Measurements from ENCODE around the gene ZFAND3.

The ZFAND3 gene

GRCh38 chr6:38174806-38175495 is 355.4 kb downstream of the ZFAND3 start:
- no peak for DNase-seq

DNA sequence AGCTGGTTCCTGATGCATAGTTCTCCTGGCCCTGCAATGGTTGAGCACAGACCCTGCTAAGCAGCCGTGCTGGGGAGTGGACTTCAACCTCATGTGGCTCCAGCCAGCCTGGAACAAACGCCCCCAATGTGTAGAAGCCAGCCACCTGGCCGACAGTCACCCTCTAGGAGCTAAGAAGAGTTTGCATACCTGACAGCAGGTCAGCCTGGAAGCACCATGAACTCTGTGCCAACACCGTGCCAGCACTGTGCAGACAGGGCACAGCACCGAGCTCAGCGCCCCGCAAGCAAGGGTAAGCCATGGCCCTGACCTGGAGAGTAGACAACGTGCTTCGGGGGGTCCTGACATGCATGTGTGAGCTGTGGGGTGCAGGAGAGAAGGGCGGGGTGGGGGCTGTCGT is 356.3 kb downstream of the ZFAND3 start:
- no peak for DNase-seq

DNA sequence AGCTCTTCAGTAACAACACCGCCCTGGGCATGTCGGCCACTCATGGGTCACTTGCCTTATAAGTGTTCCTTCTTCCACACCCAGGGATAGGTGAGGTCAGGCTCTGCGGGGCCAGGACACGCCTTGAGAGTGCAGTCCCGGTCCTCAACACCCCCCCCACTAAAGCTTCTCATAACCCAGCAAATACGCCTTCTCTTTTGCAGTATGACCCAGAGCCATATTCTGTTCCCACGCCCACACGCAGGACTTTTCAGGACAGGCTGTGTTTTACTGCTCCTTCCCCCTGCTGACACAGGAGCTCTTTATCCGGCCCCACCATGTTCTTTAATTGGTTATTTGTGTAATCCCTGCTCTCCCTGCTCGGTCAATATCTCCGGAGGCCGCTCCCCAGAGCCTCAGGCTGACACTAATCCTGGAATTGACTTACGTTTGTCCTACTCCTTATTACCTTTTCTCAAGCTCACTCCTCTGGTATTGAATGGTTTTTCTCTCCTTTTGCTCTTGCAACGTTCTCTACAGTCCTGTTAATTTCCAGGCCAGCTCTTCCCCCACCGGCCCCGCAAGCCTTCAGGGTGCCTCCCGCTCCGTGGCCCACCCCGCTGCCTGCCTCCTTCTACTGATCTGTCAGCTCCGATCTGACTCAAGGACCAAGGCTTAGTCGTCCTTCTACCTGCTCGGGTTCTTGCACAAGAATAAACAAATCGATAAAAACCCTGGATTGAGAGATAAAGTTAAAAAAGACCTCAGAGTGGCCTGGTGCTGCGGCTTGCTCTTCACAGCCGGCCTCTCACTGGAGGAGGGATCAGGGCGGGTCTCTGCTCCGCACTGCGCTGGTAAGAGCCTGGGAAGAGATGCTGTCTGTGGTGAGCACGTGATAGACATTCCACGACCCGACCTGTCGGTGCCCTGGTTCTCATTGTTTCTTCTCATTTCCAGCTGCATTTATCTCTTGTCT is 357.5 kb downstream of the ZFAND3 start:
- DNase-seq = no peak

GRCh38 chr6:38177882-38178583 is 358.5 kb downstream of the ZFAND3 start:
- DNase-seq = no peak

DNA sequence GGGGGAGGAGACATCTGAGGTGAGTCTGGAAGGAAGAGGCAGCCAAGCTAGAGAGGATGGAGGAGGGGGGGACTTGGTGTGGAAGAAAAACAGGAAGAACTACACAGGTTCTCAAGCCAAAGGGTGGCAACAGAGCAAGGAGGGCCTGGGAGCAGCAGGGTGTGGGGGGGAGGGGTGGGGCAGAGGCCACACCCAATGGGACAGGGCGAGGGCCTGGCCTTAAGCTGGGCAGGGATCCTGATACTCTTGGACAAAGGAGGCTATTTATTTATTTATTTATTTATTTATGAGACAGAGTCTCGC is 359.0 kb downstream of the ZFAND3 start:
- DNase-seq = no peak

GRCh38 chr6:38179300-38179699 is 359.8 kb downstream of the ZFAND3 start:
- DNase-seq = no peak

GRCh38 chr6:38179794-38180430 is 360.4 kb downstream of the ZFAND3 start:
- DNase-seq = no peak

DNA sequence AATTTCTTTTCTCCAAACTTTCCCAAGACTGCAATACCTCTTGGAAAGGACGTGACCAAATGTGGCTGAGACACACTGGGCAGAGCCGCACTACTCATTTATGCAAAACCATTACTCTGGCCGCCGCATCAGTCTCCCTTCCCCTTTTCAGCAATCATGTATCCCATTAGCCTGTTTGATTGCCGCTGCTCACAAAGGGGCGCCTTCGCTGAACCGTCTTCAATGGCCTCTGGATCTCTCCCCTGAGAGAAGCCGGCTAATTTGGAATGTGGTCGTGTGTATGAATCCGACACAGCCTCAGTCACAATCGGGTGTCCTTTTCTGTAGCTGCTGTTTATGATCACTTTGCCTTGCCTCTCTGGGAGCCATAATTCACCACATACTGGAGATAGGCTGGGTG is 361.1 kb downstream of the ZFAND3 start:
- no peak for DNase-seq

GRCh38 chr6:38182426-38182825 is 362.9 kb downstream of the ZFAND3 start:
- no peak for DNase-seq

DNA sequence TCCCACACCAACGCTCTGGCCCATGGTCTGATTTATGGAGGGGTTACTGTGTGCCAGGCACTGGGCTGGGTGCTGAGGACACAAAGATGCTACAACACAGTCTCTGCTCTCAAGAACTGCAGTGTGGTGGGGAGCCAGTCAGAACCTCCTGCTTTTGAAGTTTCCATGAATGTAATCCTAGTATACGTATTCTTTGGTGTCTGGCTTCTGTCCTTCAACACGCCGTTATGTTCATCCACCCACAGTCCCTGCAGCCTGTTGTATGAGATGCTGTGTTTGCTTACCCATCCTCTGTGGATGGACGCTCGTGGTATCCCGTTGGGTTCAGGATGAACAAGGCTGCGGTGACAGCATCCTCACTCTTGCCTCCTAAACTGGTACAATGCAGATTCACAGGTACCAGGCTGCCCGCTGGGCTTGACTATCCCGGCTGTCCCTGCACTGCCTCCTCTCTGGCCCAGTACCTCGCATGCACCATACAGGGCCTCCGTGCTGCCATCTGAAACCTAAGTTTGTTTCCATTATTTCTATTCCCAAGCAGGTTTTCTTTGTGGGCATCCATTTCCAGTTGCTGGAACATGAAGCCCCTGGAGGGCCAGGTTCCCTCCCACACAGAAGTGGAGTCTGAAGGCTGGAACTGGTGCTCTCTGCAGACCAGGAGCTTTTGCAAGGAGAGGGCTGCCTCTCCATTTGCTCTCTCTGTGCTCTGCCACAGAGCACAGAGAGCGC is 364.5 kb downstream of the ZFAND3 start:
- no peak for DNase-seq

- DNase-seq = no peak
Observed at GRCh38 chr6:38184585-38185080, 365.1 kb downstream of the ZFAND3 start.

DNA sequence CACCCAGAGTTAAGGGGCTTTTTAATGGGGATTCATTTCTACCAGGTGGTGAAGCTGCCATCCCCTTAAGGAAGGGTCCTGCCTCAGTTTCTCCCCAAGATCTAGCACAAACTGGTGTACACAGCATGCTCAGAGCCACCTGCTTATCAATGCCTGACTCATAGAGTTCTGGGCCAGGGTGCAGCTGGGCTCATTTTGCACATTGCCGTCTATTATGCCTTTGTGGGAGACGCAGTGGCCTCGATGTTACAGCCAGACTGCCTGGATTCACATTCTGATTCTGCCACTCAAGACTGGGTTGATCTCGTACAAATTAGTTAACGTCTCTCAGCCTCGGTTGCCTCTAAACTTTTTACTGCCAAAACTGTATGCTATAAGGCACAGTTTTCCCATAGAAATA is 365.7 kb downstream of the ZFAND3 start:
- no peak for DNase-seq

- no peak for DNase-seq
Observed at GRCh38 chr6:38185752-38186151, 366.2 kb downstream of the ZFAND3 start.

DNA sequence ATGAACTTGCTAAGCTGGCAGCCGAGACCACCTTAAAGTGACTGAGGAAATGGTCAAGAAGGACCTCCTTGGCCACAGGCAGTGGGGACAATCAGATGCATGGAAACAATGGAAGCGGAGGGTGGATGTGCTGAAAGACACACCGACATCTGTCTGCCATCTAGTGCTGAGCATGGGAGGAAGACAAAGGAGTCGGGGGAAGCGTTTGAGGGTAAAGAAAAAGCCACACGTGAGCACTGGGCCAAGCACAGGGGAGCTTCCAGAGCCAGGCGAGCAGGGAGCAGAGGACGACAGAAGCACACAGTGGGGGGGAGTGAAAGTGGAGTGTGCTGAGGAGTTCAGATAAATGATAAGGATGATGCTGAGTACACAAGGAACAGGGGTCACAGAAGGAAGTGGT is 367.8 kb downstream of the ZFAND3 start:
- no peak for DNase-seq

- DNase-seq = no peak
Observed at GRCh38 chr6:38187811-38188590, 368.5 kb downstream of the ZFAND3 start.

GRCh38 chr6:38188677-38189335 is 369.3 kb downstream of the ZFAND3 start:
- no peak for DNase-seq

- no peak for DNase-seq
Observed at GRCh38 chr6:38191418-38191817, 371.9 kb downstream of the ZFAND3 start.

DNA sequence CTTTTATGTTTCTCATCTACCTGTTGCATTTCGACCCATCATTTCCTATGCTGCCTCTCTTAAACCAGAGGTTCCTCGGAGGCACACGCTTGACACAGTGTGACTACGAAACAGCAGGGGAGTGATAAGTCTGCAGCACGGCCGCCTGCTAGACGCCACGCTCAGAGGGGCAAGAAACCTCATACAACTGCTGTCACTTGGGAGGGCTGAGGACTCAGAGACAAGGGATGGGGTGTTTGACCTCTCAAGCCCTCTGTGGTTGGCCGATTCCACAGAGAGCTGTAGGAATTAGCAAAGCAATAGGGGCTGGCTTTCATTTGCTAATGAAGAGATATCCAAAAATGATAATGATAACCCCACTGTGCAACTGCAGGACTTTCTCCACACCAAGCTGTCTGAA is 372.5 kb downstream of the ZFAND3 start:
- DNase-seq = no peak

DNA sequence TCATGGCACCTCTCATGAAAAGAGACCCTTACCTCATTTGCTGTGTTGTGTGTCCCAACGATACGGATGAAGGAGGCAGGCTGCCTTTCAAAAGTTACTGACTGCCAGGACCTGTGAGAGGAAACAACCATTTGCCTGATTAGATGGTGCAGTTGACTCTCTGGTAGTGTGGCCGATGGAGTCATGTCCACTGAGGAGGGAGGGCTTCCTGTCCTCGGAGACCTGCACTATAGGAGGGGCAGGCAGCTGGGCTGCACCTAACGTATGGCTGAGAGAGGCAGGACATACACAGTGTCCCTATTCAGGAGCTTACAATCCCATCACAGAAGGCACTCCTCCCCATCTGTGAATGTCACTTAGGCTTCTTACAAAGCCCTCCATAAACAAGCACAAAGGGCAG is 373.0 kb downstream of the ZFAND3 start:
- no peak for DNase-seq

DNA sequence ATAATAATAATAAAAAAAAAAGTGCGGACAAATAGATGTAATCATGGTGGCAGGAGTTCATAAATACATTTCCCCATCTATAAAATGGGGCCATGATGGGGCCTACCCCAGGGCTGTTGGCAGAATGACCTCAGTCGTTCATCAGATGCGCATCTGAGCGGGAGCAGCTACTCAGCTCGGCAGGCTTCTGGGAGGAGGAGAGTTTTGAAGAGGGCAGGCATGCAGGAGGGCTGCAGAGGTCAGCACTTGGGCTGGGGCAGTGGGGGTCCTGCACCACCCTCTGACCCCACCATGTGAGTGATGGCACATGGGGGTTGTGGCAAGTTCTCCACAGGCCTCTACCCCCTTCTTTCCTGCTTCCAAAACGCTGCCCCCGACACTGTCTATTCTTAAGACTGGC is 373.5 kb downstream of the ZFAND3 start:
- no peak for DNase-seq
